GM18508 (cell line): ENCODE measurements around the gene CHDH.

Experiments used
- ATAC-seq: cut with Tn5 transposase; IDR thresholded peaks from one replicate; pipeline ENCODE4 v1.9.1; 2021; ENCODE audit warnings: moderate number of reproducible peaks; ENCODE audit not compliant: insufficient read depth, unreplicated experiment

CHDH gene

DNA sequence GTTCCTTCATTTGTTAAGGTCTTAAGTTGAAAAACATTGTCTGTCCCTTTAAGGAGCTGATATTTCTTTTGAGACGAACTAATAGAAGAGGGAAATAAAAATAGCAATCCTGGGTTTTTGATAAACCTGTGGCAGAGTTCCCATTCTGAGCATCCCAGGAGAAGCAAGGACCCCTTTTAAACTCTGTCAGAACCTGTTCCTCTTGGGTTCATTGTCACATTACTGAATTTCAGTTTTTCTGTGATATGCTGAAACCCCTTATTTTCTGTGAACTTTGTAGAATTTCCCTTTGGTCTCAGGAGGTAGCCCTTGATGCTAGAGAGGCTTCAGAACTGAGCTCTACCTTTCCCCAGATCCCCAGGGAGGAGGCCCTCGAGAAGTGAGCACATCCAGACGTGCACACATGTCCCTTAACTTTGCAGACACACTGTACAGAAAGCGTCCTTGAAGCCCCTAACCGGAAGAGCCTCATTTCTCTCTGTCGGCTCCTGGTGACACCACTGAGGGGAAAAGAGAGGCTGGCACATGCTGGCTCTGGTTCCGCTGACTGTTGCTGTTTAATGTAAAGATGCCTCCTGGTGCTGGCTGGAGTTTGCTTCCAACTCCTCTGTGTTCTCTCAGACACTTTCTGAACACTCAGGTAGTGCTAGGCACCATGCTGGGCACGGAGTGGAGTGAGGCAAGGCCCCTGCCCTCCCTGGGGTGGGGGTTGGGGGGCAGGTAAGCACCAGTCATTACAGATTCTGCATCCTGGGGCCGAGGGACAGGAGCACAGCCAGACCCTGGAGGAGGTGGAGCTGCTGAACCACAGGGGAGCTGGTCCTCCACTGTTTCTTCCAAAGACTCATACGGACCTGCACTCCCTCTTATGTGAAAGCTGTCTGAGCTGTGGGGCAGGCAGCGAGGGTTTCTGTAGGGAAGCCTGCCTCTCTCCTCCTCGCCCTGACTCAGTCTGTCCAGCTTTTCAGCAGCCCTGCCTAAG, 77.5 kb downstream of the CHDH start:
- no peak for ATAC-seq

DNA sequence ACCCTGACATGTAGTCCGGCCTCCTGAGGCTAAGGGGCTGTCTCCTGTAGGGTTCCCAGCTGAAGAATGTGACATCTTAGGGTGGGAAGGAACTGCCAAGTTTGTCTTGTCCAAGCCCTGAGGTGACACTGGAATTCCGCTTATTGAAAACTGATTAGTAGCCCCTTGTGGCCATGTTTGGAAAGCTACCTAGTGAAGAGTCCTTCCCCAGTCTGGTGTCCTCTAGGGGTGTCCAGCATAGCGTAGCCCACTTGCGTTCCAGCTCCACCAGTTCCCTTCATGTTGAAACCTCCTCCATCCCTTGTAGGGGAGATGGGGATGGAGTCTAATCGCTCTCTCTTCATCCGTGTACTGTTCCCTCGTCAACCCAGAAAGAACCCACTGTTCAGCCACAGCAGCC, 79.5 kb downstream of the CHDH start:
- ATAC-seq = no peak

GRCh38 chr3:53765753-53766152, 80.5 kb downstream of the CHDH start:
- ATAC-seq = no peak

DNA sequence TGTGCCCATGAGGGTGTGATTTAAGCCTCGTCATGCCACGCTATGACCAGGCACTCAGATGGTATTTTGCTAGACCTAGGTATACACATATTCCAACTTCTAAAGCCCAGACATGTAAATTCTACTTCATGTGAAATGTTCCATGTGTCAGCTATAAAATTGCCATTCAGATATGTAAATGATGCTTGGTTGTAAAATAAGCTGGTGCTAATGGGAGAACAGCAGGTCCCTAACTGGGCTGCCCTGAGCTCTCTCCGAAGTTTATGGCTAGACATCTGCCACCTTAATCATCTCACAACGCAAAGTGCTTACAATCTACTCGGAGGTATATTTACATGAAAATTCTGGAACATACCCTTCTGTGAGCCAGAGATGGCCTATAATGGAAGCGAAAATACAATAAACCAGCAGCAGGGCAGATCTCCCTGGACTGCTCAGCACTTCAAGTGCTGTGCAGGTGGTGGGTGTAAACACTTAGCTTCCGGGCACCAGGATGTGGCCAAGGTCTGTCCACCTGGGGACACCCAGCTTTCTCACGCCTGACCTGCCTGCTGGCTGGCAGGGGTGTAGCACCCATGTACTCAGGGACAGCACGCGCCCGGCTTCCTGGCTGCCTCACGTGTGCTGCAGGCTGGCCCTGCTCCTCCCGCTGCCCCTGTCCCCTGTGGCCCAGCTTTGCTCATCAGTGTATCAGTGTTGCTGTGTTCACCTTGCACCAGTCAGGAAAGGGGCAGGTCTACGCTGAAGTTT, 82.0 kb downstream of the CHDH start:
- ATAC-seq = no peak

- ATAC-seq = no peak
Measured at GRCh38 chr3:53763353-53763752, 82.9 kb downstream of the CHDH start.
